ENCODE measurements around the gene CCDC137. TPM values are rescaled to one million over a fixed set of nuclear protein-coding genes. Genes with fewer than 3 reads are reported as not detected.
A peak's percentile ranks its signal among the peaks of the same experiment; 100 is the strongest.

CCDC137 gene
- polyA plus RNA-seq, 3 donors, result 2.4 to 8.8 (median 3.6) TPM

DNA sequence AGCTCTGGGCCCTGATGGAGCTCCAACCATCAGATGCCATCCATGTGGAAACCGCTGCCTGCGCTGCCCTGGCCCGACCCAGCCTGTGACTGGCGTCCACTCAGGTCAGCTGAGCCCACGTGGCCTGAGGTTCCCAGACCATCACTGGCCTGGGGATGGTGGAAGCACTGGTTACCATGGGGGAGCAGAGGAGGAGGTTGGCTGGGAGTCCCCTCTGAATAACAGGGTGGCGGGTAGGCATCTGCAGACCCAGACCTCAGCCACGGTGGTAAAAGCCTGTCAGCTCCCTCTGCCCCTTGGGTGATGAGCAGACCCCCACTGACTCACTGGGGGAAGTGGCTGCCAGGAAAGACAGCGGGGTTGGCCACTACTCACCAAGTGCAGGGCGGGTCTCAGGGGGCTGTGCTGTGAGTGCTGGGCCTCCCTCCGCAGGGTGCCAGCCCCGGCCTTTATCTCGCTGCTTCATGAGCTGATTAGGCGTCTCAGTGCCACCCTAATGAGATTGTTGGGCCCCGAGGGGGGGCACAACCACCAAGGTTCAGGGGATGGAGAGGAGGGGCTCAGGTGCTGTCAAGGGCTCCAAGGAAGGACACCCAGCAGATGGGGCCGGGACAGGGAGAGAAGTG is 10.3 kb upstream of the CCDC137 start, which contains the start of gene PDE6G:
TSS of gene PDE6G (minus strand) at position 425 of the 626 bp plus-strand sequence. CDS start 3,237 bp downstream, outside the sequence.
- peaks cover 6 to 15% (median 12%) of the 10 kb centered on the region in 3 donors for H3K27me3 Mint-ChIP-seq (ENCODE audit: low read depth in 3 of 3)

DNA sequence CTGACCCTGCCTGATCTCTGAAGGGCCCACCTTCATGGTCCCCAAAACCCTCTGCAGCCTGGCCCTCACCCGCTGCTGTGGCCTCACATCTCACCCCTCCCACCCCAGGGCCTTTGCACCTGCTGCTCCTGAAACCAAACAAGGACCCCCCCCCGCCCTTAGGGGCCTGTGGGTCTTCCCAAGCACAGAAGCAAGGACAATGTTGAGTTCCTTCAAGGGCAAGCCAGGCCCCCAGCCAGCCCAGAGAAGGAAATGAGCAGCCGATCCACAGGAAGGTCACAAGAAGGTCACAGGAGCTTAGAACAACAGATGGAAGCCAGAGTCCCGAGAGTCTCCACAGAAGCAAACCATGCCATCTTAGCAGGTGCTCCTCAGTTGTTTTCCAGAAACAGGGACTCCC is 9.7 kb upstream of the CCDC137 start:
- peak overlapping the region in 1 of 2 donors; percentile 55 for H3K4me3 Mint-ChIP-seq
- H3K27me3 ChIP-seq (ENCODE audit: control insufficient read depth in 2 of 2, insufficient read depth in 2 of 2, low read length in 2 of 2), result no peaks in the 10 kb centered on the region
- H3K4me1 Mint-ChIP-seq, result peaks cover 21% of the 10 kb centered on the region

More for the DNA sequence above, 10.3 kb upstream of the CCDC137 start, which contains the start of gene PDE6G:
- H3K36me3 Mint-ChIP-seq, result no peaks in the 10 kb centered on the region
- Histone ChIP-seq H4K20me1 (ENCODE audit: insufficient read depth, low read length) (no peaks in the 10 kb centered on the region), H2AFZ (ENCODE audit: insufficient read depth, low read depth, low read length, poor library complexity, severe bottlenecking) (peak within 1 kb of the TSS; percentile 30), H3K4me3 (replicated peaks in 1 of 3; ENCODE audit: low read depth in 2 of 3, low read length in 3 of 3) (no peak within 1 kb of the TSS), H3K9me3 (replicated peaks in 1 of 2; ENCODE audit: control insufficient read depth in 1 of 2, insufficient read depth in 1 of 2, low read length in 2 of 2) (no peaks in the 10 kb centered on the region), H3K79me2 (ENCODE audit: insufficient read depth, low read length) (no peaks in the 10 kb centered on the region), H3K9ac (ENCODE audit: insufficient read depth, low read length, poor library complexity, severe bottlenecking) (peak within 1 kb of the TSS; percentile 8), H3K36me3 (replicated peaks in 1 of 2; ENCODE audit: control insufficient read depth in 1 of 2, insufficient read depth in 2 of 2, low read length in 2 of 2) (no peaks in the 10 kb centered on the region), H3K27me3 (ENCODE audit: control insufficient read depth in 2 of 2, insufficient read depth in 2 of 2, low read length in 2 of 2) (no peaks in the 10 kb centered on the region), H3K4me2 (replicated peaks; ENCODE audit: extremely low read depth, low read length, poor library complexity, severe bottlenecking) (peak within 1 kb of the TSS; percentile 16), H3K27ac (ENCODE audit: low read depth in 1 of 2, low read length in 2 of 2) (no peak within 1 kb of the TSS), H3K4me1 (ENCODE audit: control insufficient read depth in 1 of 2, insufficient read depth in 2 of 2, low read length in 2 of 2) (peaks cover 19 to 26% of the 10 kb centered on the region in 2 donors)
- 89% methylated on average over 15 of the region's 15 CpGs for WGBS (ENCODE audit: insufficient coverage)
- peaks cover 0 to 1% (median 0%) of the 10 kb centered on the region in 7 donors for H3K9me3 Mint-ChIP-seq
- H3K4me3 Mint-ChIP-seq, result peak within 1 kb of the TSS in 1 of 2 donors; percentile 55
- TF ChIP-seq, protein P1, sequence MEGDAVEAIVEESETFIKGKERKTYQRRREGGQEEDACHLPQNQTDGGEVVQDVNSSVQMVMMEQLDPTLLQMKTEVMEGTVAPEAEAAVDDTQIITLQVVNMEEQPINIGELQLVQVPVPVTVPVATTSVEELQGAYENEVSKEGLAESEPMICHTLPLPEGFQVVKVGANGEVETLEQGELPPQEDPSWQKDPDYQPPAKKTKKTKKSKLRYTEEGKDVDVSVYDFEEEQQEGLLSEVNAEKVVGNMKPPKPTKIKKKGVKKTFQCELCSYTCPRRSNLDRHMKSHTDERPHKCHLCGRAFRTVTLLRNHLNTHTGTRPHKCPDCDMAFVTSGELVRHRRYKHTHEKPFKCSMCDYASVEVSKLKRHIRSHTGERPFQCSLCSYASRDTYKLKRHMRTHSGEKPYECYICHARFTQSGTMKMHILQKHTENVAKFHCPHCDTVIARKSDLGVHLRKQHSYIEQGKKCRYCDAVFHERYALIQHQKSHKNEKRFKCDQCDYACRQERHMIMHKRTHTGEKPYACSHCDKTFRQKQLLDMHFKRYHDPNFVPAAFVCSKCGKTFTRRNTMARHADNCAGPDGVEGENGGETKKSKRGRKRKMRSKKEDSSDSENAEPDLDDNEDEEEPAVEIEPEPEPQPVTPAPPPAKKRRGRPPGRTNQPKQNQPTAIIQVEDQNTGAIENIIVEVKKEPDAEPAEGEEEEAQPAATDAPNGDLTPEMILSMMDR (IDR thresholded peaks at IDR 0.05), result no peak
- H3K27ac Mint-ChIP-seq, result peak within 1 kb of the TSS in 3 of 7 donors; percentile 20 to 37 (median 30)
- intact Hi-C loops (cut with micrococcal nuclease), result no loop called here
- peaks cover 21% of the 10 kb centered on the region for H3K4me1 Mint-ChIP-seq
- DNase-seq, result no peak

More for the DNA sequence above, 9.7 kb upstream of the CCDC137 start:
- no peak overlapping the region for H3K4me3 ChIP-seq (replicated peaks in 1 of 3; ENCODE audit: low read depth in 2 of 3, low read length in 3 of 3)
- no peaks in the 10 kb centered on the region for H3K9me3 ChIP-seq (replicated peaks in 1 of 2; ENCODE audit: control insufficient read depth in 1 of 2, insufficient read depth in 1 of 2, low read length in 2 of 2)
- H4K20me1 ChIP-seq (ENCODE audit: insufficient read depth, low read length), result no peaks in the 10 kb centered on the region
- intact Hi-C loops (cut with micrococcal nuclease), result no loop called here
- 19% methylated on average over 3 of the region's 4 CpGs for WGBS (ENCODE audit: insufficient coverage)
- no peak for DNase-seq
- TF ChIP-seq, protein P1 (IDR thresholded peaks at IDR 0.05), result no peak
- H3K4me1 ChIP-seq (ENCODE audit: control insufficient read depth in 1 of 2, insufficient read depth in 2 of 2, low read length in 2 of 2), result peaks cover 19 to 26% of the 10 kb centered on the region in 2 donors
- Mint-ChIP-seq H3K27ac (peak overlapping the region in 3 of 7 donors; percentile 2 to 37 (median 20)), H3K9me3 (peaks cover 0 to 1% (median 0%) of the 10 kb centered on the region in 7 donors), H3K36me3 (no peaks in the 10 kb centered on the region), H3K27me3 (ENCODE audit: low read depth in 3 of 3) (peaks cover 6 to 15% (median 12%) of the 10 kb centered on the region in 3 donors)
- H3K4me2 ChIP-seq (replicated peaks; ENCODE audit: extremely low read depth, low read length, poor library complexity, severe bottlenecking), result peak overlapping the region; percentile 16
- H3K79me2 ChIP-seq (ENCODE audit: insufficient read depth, low read length), result no peaks in the 10 kb centered on the region
- peak overlapping the region; percentile 30 for H2AFZ ChIP-seq (ENCODE audit: insufficient read depth, low read depth, low read length, poor library complexity, severe bottlenecking)
- H3K36me3 ChIP-seq (replicated peaks in 1 of 2; ENCODE audit: control insufficient read depth in 1 of 2, insufficient read depth in 2 of 2, low read length in 2 of 2), result no peaks in the 10 kb centered on the region
- peak overlapping the region; percentile 8 for H3K9ac ChIP-seq (ENCODE audit: insufficient read depth, low read length, poor library complexity, severe bottlenecking)
- H3K27ac ChIP-seq (ENCODE audit: low read depth in 1 of 2, low read length in 2 of 2), result no peak overlapping the region
